ENCODE measurements around the gene XPC.
"Not testable (repeated sequence)": the region's sequence is repeated elsewhere in the genome, so short reads cannot be mapped to it uniquely, and the experiment has no call there.

The XPC gene

DNA sequence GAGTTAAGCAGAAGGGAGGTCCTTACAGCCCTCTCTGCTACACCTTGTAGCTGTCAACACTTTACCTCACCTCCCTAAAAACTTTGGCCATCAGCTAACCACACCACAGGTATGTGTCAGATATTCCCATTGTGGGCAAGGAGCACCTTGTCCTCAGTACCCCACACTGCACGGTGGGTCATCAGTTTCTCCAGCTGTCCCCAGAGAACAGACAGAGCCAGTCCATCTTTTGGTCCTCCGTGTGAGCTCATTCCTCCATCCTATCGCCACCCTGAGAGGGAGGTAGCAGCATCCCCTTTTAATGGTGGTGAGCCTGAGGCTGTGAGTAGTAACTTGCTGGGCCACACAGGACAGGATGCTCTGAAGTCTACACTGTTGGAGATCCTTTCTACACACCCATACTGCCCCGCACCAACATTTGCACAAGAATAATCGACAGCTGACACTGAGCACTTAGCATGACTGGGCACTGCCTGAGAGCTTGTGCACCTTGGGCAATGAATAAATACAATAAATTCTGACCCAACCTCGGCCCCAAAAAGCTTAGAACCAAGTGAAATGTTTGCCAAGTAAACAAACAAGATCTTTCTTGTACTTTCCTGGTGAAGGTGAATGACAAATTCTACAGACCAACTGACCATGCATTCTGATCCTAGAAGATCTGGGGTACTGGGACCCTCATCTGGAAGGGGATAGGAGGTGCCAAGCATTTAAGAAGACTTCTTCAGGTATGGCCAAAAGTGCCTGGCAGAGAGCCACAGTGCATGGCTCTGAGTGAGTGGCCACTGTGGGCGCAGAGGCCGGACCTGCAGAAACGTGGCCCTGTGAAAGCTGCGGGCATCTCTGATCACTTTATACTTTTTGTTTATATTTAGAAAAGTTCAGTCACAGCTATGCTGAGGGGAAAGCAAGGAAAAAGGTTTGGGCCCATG, 60.7 kb downstream of the XPC start:
- DNase-seq, result no peak

DNA sequence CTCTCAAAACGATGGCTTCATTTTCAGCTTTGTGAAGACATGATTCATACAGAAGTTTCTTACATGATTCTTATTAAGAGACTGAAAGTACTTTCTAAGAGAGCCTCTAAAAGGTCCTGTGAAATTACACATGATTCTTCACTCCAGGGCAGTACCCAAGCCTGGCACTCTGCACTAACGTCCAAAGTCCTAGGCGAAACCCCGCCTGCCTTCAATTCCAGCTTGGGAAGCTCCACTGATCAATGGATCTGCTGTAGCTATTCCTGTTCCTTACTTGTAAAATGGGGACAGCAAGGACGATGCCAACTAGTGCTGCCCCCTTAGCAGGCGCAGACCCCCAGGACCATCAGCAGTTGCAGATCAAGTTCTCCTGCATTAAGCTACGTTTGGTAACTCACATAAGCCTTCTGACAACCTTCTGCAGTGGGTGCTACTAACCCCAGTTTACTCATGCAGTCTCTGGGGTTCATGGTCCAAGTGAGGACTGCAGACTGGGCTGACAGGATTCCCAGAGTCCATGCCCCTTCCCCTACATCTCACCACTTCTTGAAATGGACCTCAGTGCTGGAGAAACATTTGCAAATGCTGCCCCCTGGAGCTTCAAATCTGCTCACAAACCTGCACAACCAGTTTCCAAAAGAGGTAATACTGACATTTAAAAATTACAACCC, 64.3 kb downstream of the XPC start:
- no peak for DNase-seq

DNA sequence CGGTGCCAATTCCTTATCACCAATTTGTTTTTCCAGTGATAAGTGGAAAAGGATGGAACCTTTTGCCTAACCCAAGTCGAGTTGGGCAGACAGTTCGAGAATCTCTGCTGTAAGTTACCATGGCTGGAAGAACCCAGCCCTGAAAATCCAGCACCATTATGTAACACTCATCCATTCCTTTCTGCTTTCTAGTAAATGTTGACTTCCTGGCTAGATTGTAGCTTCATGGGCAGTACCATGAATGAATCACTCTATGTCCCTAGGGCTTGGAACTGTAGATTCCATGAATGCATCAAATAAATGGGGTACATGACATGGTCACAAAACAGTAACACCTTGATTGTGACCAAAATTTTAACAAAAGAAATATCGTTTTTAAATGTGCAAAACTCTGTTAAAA, 67.7 kb downstream of the XPC start:
- no peak for DNase-seq

DNA sequence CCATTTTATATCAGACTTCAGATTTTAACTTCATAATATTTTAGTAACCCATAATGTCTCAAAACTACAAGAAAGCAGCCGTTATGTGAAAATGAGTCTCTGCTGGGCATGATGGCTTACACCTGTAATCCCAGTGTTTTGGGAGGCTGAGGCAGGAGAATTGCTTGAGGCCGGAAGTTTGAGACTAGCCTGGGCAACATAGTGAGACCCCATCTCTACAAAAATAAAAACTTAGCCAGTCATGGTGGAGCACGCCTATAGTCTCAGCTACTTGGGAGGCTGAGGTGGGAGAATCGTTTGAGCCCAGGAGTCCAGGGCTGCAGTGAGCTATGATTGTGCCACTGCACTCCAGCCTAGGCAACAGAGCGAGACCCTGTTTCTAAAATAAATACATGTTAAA, 68.6 kb downstream of the XPC start:
- DNase-seq, result not testable (repeated sequence)

DNA sequence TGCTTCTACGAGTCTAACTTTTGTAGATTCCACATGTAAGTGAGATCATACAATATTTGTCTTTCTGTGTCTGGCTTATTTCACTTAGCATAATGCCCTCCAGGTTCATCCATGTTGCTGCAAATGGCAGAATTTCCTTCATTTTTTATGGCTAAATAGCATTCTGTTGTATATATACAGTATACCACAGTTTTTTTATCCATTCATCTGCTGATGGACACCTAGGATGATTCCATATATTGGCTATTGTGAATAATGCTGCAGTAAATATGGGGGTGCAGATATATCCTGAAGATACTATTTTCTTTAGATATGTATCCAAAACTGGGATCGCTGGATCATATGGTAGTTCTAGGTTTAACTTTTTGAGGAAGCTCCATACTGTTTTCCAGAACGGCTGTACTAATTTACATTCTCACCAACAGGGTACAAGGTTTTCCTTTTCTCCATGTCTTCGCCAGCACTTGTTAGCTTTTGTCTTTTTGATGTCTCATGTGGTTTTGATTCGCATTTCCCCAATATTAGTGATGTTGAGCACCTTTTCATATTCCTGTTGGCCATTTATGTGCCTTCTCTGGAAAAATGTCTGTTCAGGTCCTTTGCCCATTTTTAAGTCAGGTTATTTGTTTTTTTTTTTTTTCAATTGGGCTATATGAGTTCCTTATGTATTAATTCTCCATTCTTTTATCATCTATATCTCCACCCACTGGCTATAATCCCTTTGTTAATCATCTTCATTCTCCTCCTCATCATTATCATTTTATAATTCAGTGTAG, 80.6 kb downstream of the XPC start:
- no peak for DNase-seq

DNA sequence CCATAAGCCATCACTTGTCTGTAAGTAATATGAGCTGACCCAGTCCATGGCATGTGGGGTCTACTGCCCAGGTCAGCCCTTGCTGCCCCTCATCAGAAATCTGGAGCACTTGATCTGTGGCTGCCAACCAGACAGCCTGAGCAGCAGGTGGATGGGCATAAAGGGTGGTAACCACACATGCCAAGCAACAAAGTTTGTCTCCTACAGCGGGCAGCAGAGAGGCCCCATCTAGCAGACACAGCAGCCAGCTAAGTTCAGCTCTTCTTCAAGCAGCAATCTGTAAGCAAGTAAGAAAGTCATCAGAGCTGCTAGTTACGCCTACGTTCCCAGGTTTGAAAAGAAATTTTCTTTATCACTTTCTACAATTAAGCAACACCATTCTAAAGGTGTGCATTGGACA, 81.7 kb downstream of the XPC start:
- DNase-seq, result no peak
